HG03159 (cell line): Measurements from ENCODE around the gene WWTR1.

Source experiments
- ATAC-seq: cut with Tn5 transposase; IDR thresholded peaks from one replicate; pipeline ENCODE4 v1.9.1; 2021; ENCODE audit warnings: mild to moderate bottlenecking, moderate library complexity; ENCODE audit not compliant: unreplicated experiment

WWTR1 gene

GRCh38 chr3:149538371-149538770, 119.5 kb downstream of the WWTR1 start:
- ATAC-seq, result no peak

- ATAC-seq, result no peak
Measured at GRCh38 chr3:149536429-149536828, 121.4 kb downstream of the WWTR1 start.

GRCh38 chr3:149535333-149535685, 122.5 kb downstream of the WWTR1 start:
- ATAC-seq, result no peak

GRCh38 chr3:149534671-149535332, 123.0 kb downstream of the WWTR1 start:
- ATAC-seq, result no peak

GRCh38 chr3:149534082-149534481, 123.7 kb downstream of the WWTR1 start:
- no peak for ATAC-seq

GRCh38 chr3:149532489-149533180, 125.2 kb downstream of the WWTR1 start:
- ATAC-seq, result peak; percentile 55

GRCh38 chr3:149529099-149529498, 128.7 kb downstream of the WWTR1 start:
- ATAC-seq, result no peak

GRCh38 chr3:149528340-149528650, 129.5 kb downstream of the WWTR1 start:
- ATAC-seq, result no peak

GRCh38 chr3:149527531-149528339, 130.1 kb downstream of the WWTR1 start:
- no peak for ATAC-seq

GRCh38 chr3:149523512-149524299, 134.1 kb downstream of the WWTR1 start:
- no peak for ATAC-seq

GRCh38 chr3:149519912-149520311, 137.9 kb downstream of the WWTR1 start:
- ATAC-seq, result no peak

GRCh38 chr3:149516920-149517319, 140.9 kb downstream of the WWTR1 start:
- ATAC-seq, result no peak

GRCh38 chr3:149515249-149515648, 142.6 kb downstream of the WWTR1 start:
- no peak for ATAC-seq

- ATAC-seq, result no peak
Measured at GRCh38 chr3:149514471-149514870, 143.4 kb downstream of the WWTR1 start.

- peak; percentile 82 for ATAC-seq
Measured at GRCh38 chr3:149512073-149512782, 145.6 kb downstream of the WWTR1 start.

GRCh38 chr3:149511040-149511626, 146.7 kb downstream of the WWTR1 start:
- ATAC-seq, result no peak

GRCh38 chr3:149510480-149510879, 147.3 kb downstream of the WWTR1 start:
- ATAC-seq, result no peak

GRCh38 chr3:149509526-149509925, 148.3 kb downstream of the WWTR1 start:
- no peak for ATAC-seq

GRCh38 chr3:149507491-149508324, 150.1 kb downstream of the WWTR1 start:
- no peak for ATAC-seq
